Esophagus muscularis mucosa (tissue), 2 donors: ENCODE measurements around the gene DRD3.

Source experiments
- EP300 ChIP-seq: sonication (generic); formaldehyde crosslinking; IDR thresholded peaks from one replicate; pipeline ENCODE4 v1.6.1; 2017; ENCODE audit warnings: antibody characterized with exemption
- POLR2A ChIP-seq: fragments of 450-650 bp; IDR thresholded peaks from one replicate; pipeline ENCODE4 v1.6.1; 2017; ENCODE audit warnings: antibody characterized with exemption, moderate library complexity, mild to moderate bottlenecking, low read depth

DNA sequence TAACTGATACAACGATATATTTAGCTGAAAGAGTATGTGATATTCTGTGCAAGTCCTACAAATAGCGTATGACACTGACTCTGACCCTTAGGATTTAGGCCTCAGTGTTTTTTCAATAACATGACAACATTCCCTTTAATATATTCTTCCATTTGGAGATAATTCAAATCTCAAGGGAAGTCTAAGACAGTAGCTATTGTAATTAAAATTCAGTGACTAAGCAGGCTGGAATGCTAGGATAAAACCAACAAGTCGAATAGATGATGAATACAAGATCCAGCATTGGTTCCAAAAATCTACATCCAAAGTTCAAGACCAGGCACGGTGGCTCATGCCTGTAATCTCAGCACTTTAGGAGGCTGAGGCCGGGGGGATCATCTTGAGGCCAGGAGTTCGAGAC is 66.2 kb downstream of the DRD3 start:
- TF ChIP-seq POLR2A, result no peak
- no peak for TF ChIP-seq EP300
